ENCODE data around the gene HSPE1.
A peak's percentile ranks its signal among the peaks of the same experiment; 100 is the strongest.
"Not testable (repeated sequence)": the region's sequence is repeated elsewhere in the genome, so short reads cannot be mapped to it uniquely, and the experiment has no call there.

HSPE1 gene

DNA sequence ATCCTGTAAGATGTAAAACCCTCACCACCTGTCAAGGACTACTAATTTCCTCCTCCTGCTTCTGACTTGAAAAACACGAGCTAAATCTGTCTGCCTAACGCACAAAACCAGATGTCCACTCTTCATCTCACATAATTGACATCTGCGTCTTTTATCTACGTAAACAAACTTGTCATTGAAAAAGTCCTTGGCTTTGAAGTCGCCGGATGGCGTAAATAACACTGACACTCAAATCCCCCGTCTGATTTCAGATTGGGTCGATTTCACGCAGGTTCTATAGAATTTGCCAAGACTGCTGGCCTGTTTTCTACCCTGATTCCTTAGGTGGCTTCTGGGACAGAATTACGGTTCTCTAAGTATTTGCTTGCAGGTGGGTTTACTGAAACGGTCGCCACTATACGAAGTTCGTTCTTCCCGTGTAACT lies 15.1 kb downstream of the HSPE1 start:
- H3K9me3 ChIP-seq (ENCODE audit: control insufficient read depth, low read length): no peaks in the 10 kb centered on the region
- peaks cover 11% of the 10 kb centered on the region for H3K4me1 ChIP-seq (ENCODE audit: control insufficient read depth, insufficient read depth, low read length, poor library complexity, severe bottlenecking)
- H3K4me3 ChIP-seq (ENCODE audit: extremely low read depth, insufficient read depth, low read length, poor library complexity, severe bottlenecking): peak overlapping the region; percentile 80
- peaks cover 14% of the 10 kb centered on the region for H3K36me3 ChIP-seq (ENCODE audit: control insufficient read depth, insufficient read depth, low read length)
- WGBS, 2 experiments (ENCODE audit: insufficient coverage in 2 of 2): 22 to 25% methylated on average over 16 of the region's 16 CpGs
- peak overlapping the region; percentile 94 for H3K27ac ChIP-seq (ENCODE audit: low read depth, low read length, severe bottlenecking)

DNA sequence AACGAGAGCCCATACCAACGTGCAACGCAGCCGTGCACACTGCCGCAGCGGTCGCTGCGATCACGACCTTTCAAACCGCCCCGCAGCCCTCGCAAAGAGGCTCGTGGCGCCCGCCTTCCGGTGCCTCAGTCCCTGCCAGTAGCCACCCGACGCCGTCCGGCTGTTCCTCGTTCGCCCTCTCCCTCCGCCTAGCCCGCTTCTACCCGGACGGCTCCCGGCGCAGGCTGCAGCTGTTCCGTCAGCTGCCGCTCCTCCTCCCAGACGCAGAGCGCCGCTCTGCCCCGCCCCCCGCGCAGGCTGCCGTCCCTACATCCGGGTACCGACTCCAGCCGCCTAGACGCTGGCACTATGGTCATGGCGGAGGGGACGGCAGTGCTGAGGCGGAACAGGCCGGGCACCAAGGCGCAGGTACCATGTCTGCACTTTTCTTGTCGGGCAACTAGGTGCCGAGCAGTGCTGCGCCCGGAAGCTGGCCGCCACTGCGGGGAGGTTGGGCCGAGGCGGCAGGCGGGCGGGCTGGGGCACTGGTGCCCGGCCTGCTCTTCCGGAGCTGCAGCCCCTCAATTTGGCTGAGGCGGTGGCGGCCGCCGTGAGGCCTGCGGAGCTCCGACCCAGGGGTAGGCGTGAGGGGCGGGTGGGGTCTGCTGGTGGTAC lies 15.7 kb downstream of the HSPE1 start, which contains the start of gene MOB4:
Gene MOB4 (plus strand): TSS at position 328 of the 654 bp plus-strand sequence. CDS start 21 bp downstream, at position 349.
- peak within 1 kb of the TSS; percentile 94 for H3K27ac ChIP-seq (ENCODE audit: low read depth, low read length, severe bottlenecking)
- peaks cover 11% of the 10 kb centered on the region for H3K4me1 ChIP-seq (ENCODE audit: control insufficient read depth, insufficient read depth, low read length, poor library complexity, severe bottlenecking)
- H3K4me3 ChIP-seq (ENCODE audit: extremely low read depth, insufficient read depth, low read length, poor library complexity, severe bottlenecking): peak within 1 kb of the TSS; percentile 80
- WGBS, 2 experiments (ENCODE audit: insufficient coverage in 2 of 2): 0 to 1% methylated on average over 58 to 66 of the region's 66 CpGs
- H3K9me3 ChIP-seq (ENCODE audit: control insufficient read depth, low read length): no peaks in the 10 kb centered on the region
- peaks cover 18% of the 10 kb centered on the region for H3K36me3 ChIP-seq (ENCODE audit: control insufficient read depth, insufficient read depth, low read length)

DNA sequence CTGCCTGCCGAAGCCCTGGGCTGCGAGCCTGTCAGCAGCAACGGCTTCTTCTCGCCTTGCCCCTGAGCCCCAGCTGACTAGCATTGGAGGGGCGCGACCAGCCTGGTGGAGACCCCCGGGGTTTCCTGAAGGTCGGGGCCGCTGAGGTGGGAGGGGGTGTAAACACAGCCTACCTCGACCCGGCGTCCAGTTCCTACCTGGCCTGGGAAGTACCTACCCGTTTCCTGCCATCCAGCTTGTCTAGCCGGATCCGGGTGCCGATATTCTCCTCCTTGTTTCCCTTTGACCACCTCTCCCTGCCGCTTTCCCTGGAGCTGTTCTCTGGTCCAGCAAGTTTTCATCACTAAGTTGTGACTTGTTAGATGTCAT lies 16.2 kb downstream of the HSPE1 start:
- H3K4me3 ChIP-seq (ENCODE audit: extremely low read depth, insufficient read depth, low read length, poor library complexity, severe bottlenecking): peak overlapping the region; percentile 80
- WGBS, 2 experiments (ENCODE audit: insufficient coverage in 2 of 2): 0% methylated on average over 9 to 11 of the region's 17 CpGs
- H3K27ac ChIP-seq (ENCODE audit: low read depth, low read length, severe bottlenecking): peak overlapping the region; percentile 36
- peaks cover 18% of the 10 kb centered on the region for H3K36me3 ChIP-seq (ENCODE audit: control insufficient read depth, insufficient read depth, low read length)
- H3K4me1 ChIP-seq (ENCODE audit: control insufficient read depth, insufficient read depth, low read length, poor library complexity, severe bottlenecking): peaks cover 11% of the 10 kb centered on the region
- H3K9me3 ChIP-seq (ENCODE audit: control insufficient read depth, low read length): no peaks in the 10 kb centered on the region

DNA sequence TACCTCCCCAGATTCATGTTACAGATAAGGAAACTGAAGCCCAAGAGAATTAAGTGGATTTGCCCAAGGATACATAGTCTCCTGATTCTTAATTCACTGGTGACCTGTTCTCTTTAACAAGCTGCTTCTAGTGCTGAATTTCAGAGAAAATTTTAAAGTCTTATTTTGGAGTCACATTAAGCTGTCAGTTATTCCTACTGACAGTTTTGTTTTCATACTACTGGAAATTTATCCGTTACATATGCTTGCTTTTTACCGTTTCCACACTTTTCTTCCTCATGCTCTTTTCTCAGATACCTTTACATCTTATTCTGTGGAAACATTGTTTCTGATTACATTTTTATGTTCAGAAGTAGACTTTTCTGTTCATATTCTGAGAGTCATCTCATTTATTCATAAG lies 17.0 kb downstream of the HSPE1 start:
- peak overlapping the region; percentile 80 for H3K4me3 ChIP-seq (ENCODE audit: extremely low read depth, insufficient read depth, low read length, poor library complexity, severe bottlenecking)
- WGBS, 2 experiments (ENCODE audit: insufficient coverage in 2 of 2): 80 to 88% methylated on average over 1 of the region's 2 CpGs

DNA sequence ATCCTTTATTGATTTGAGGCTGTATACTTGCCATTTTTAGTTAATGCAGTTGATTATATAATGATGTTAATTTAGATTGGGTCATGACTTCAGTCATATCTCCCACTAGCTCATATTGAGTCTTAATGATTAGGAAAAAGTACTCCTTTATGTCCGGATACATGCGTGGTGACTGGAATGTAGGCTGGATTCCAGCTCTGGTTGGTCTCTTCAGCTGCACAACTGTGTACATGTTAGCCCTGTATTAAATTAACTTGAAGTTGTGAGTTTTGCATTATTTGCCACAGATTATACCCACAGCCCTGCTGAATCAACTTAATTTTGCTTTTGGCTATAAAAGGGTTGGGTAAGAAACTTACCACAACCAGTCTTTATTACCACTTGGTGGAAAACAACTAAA lies 38.2 kb downstream of the HSPE1 start:
- 80% methylated on average over 2 of the region's 2 CpGs; no CpG with 5 or more reads in 1 of the 2 experiments for WGBS, 2 experiments (ENCODE audit: insufficient coverage in 2 of 2)
- H3K4me3 ChIP-seq (ENCODE audit: extremely low read depth, insufficient read depth, low read length, poor library complexity, severe bottlenecking): no peak overlapping the region
- H3K4me1 ChIP-seq (ENCODE audit: control insufficient read depth, insufficient read depth, low read length, poor library complexity, severe bottlenecking): peaks cover 3% of the 10 kb centered on the region
- H3K27ac ChIP-seq (ENCODE audit: low read depth, low read length, severe bottlenecking): no peak overlapping the region
- peaks cover 78% of the 10 kb centered on the region for H3K36me3 ChIP-seq (ENCODE audit: control insufficient read depth, insufficient read depth, low read length)
- H3K9me3 ChIP-seq (ENCODE audit: control insufficient read depth, low read length): no peaks in the 10 kb centered on the region

More for the DNA sequence above, 17.0 kb downstream of the HSPE1 start:
- Histone ChIP-seq H3K4me1 (ENCODE audit: control insufficient read depth, insufficient read depth, low read length, poor library complexity, severe bottlenecking) (peaks cover 11% of the 10 kb centered on the region), H3K9me3 (ENCODE audit: control insufficient read depth, low read length) (no peaks in the 10 kb centered on the region), H3K36me3 (ENCODE audit: control insufficient read depth, insufficient read depth, low read length) (peaks cover 25% of the 10 kb centered on the region), H3K27ac (ENCODE audit: low read depth, low read length, severe bottlenecking) (no peak overlapping the region)

DNA sequence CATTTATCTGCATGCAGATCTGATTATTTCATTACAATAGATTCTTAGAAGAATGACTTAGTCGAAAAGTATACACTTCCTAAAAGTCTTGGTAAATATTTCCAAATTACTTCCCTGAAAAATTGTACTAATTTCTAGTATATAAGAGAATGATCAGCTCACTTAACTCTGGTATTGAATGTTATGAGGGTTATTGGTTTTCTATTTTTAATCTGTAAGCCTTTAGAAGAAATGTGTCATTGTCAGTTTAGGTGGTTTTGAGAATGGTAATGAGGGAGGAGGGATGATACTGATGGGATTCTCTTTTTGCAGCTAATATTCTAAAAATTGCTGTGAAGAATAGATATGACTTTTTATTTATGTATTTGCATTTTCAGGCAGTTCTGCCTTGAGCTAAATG lies 39.6 kb downstream of the HSPE1 start:
- H3K27ac ChIP-seq (ENCODE audit: low read depth, low read length, severe bottlenecking): no peak overlapping the region
- H3K9me3 ChIP-seq (ENCODE audit: control insufficient read depth, low read length): no peaks in the 10 kb centered on the region
- no peaks in the 10 kb centered on the region for H3K4me1 ChIP-seq (ENCODE audit: control insufficient read depth, insufficient read depth, low read length, poor library complexity, severe bottlenecking)
- no CpG with 5 or more reads among the region's 1 CpG for WGBS, 2 experiments (ENCODE audit: insufficient coverage in 2 of 2)
- H3K36me3 ChIP-seq (ENCODE audit: control insufficient read depth, insufficient read depth, low read length): peaks cover 87% of the 10 kb centered on the region
- no peak overlapping the region for H3K4me3 ChIP-seq (ENCODE audit: extremely low read depth, insufficient read depth, low read length, poor library complexity, severe bottlenecking)

DNA sequence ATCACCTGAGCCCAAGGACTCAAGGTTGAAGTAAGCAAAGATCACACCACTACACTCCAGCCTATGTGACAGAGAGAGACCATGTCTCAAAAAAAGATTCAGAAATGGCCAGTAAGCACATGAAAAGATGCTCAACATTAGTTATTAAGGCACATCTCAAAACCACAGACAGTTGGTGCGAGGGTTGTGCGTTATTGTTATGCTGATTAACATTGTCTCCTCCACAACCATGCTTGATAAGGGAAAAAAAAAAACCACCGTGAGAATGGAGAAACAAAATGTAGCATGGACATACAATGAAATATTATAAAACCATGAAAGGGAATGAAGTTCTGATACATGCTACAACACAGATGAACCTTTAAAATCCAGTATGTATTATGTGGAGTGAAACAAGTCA lies 43.0 kb downstream of the HSPE1 start:
- 100% methylated on average over 2 of the region's 3 CpGs; no CpG with 5 or more reads in 1 of the 2 experiments for WGBS, 2 experiments (ENCODE audit: insufficient coverage in 2 of 2)
- peaks cover 69% of the 10 kb centered on the region for H3K36me3 ChIP-seq (ENCODE audit: control insufficient read depth, insufficient read depth, low read length)
- no peaks in the 10 kb centered on the region for H3K4me1 ChIP-seq (ENCODE audit: control insufficient read depth, insufficient read depth, low read length, poor library complexity, severe bottlenecking)
- no peak overlapping the region for H3K27ac ChIP-seq (ENCODE audit: low read depth, low read length, severe bottlenecking)
- no peaks in the 10 kb centered on the region for H3K9me3 ChIP-seq (ENCODE audit: control insufficient read depth, low read length)
- H3K4me3 ChIP-seq (ENCODE audit: extremely low read depth, insufficient read depth, low read length, poor library complexity, severe bottlenecking): no peak overlapping the region

DNA sequence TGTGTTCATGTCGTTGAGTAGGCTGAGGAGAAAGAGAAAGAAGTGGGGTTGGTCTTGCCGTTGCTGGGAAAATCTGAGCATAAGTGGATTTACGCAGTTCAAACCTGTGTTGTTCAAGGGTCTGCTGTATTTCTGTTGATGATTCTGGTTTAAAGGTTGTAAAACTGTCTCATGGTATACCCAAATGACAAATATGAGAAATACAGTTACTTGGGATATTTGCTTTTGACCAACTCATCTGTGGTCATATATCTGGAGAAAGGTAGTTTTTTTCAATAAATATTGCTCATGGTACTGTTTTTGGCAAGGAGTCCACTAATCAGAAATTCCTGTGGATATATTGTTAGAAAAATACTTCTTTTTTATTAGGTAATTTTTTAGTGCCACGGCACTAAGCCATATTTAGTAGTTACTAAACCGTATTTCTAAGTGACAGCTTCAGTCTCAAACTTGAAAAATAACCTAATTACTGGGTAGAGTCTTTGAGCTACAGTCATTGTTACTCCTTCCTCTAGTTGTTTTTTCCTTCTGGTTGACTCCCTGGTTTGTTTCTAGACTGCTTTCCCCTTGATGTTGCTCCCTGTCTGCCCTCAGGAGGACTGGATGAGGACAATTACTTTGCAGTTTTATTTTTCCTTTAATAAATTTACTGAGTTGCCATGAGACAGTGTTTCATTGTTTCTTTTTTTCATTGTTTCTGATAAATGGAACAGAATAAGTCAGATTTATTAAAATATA lies 47.2 kb downstream of the HSPE1 start:
- Histone ChIP-seq H3K9me3 (ENCODE audit: control insufficient read depth, low read length) (no peaks in the 10 kb centered on the region), H3K4me1 (ENCODE audit: control insufficient read depth, insufficient read depth, low read length, poor library complexity, severe bottlenecking) (no peaks in the 10 kb centered on the region), H3K27ac (ENCODE audit: low read depth, low read length, severe bottlenecking) (no peak overlapping the region), H3K36me3 (ENCODE audit: control insufficient read depth, insufficient read depth, low read length) (peaks cover 70% of the 10 kb centered on the region), H3K4me3 (ENCODE audit: extremely low read depth, insufficient read depth, low read length, poor library complexity, severe bottlenecking) (no peak overlapping the region)
- WGBS, 2 experiments (ENCODE audit: insufficient coverage in 2 of 2): 96 to 98% methylated on average over 4 of the region's 5 CpGs

DNA sequence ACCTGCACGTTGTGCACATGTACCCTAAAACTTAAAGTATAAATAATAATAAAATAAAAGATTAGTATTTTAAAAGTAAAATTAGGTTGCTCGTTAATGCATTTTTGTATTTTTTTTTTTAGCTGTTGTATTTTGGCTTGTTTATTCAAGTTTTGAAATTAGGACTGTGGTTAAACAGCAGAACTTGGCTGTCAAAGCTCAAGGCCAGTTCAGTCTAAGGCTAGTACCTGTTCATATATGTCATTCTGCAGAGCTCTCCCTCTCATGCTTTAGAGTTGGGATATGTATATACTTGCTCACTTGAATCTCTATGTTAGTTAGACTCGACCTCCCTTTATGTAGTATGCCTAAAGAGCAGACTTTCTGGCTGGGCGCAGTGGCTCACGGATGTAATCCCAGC lies 48.4 kb downstream of the HSPE1 start:
- 87 to 94% methylated on average over 3 of the region's 5 CpGs for WGBS, 2 experiments (ENCODE audit: insufficient coverage in 2 of 2)
- peaks cover 65% of the 10 kb centered on the region for H3K36me3 ChIP-seq (ENCODE audit: control insufficient read depth, insufficient read depth, low read length)
- no peaks in the 10 kb centered on the region for H3K9me3 ChIP-seq (ENCODE audit: control insufficient read depth, low read length)
- no peak overlapping the region for H3K4me3 ChIP-seq (ENCODE audit: extremely low read depth, insufficient read depth, low read length, poor library complexity, severe bottlenecking)
- no peak overlapping the region for H3K27ac ChIP-seq (ENCODE audit: low read depth, low read length, severe bottlenecking)
- no peaks in the 10 kb centered on the region for H3K4me1 ChIP-seq (ENCODE audit: control insufficient read depth, insufficient read depth, low read length, poor library complexity, severe bottlenecking)

DNA sequence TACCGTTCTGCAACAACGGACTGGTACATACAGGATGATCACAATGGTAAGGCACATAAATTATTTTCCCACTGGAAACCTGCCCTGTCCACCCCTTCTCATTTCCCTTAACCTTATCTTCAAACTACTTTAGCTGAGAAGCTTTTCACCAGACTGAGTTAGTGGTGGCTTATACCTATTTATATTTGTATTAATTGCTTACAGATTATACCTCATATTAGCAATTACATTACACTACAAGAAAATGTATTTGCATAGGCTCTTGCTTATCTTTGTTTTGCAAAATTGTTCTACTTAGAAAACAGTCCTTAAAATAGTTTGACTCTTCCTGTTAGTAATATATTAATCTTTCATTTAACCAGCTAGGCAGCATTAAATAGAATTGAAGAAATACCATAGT lies 51.1 kb downstream of the HSPE1 start:
- H3K4me3 ChIP-seq (ENCODE audit: extremely low read depth, insufficient read depth, low read length, poor library complexity, severe bottlenecking); H3K27ac ChIP-seq (ENCODE audit: low read depth, low read length, severe bottlenecking); H3K9me3 ChIP-seq (ENCODE audit: control insufficient read depth, low read length); H3K4me1 ChIP-seq (ENCODE audit: control insufficient read depth, insufficient read depth, low read length, poor library complexity, severe bottlenecking): not testable (repeated sequence)
- H3K36me3 ChIP-seq (ENCODE audit: control insufficient read depth, insufficient read depth, low read length): peaks cover 60% of the 10 kb centered on the region
- WGBS, 2 experiments (ENCODE audit: insufficient coverage in 2 of 2): 100% methylated on average over 1 of the region's 2 CpGs; no CpG with 5 or more reads in 1 of the 2 experiments

All from mesodermal cell (in vitro differentiated cells).